ENCODE results near the gene TCEANC. TPM values are rescaled to one million over a fixed set of nuclear protein-coding genes. Genes with fewer than 3 reads are reported as not detected.

TCEANC gene, protein sequence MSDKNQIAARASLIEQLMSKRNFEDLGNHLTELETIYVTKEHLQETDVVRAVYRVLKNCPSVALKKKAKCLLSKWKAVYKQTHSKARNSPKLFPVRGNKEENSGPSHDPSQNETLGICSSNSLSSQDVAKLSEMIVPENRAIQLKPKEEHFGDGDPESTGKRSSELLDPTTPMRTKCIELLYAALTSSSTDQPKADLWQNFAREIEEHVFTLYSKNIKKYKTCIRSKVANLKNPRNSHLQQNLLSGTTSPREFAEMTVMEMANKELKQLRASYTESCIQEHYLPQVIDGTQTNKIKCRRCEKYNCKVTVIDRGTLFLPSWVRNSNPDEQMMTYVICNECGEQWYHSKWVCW
- 1 to 10 TPM; 1.3 to 1.4 TPM for total RNA-seq

DNA sequence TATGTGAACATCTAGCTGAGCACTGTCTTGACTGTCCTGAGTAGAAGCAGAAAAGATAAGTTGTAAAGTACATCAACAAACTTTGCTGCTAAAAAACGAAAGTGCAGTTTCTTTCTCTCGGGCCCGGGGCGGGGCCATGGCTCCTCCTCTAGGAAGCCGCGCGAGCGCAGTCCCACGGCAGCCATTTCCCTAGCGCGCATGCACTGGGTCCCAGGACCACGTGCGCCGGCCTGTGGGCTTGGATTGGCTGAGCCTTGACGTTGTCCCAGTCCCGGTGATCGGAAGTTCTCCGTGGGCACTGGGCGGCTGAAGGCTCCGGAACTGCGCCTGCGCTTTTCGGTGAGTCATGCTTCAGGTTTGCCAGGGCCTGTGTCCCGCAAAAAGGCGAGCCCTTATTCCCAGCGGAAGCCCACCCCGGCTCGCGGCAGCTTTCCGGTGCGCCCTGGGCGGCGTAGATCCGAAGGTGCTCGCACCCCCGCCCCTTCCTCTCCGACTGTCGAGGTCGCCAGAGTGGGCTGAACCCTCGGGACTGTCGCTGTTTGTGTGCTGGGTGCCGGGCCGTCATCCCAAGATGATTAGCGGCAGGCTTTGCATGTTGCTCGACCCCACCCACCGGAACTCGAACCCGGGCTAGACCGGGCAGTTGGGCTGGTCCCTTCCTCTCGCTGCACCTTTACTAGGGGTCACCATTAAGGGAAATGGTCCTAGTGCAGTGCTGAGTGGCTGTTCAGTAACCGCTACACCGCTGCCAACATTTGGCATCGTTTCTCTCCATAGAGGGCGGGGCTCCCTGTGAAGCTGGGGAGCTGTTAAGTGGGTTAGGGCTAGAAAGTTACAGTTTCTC lies at the start of gene TCEANC:
Gene TCEANC, plus strand, starts transcription at position 292 of the 844 bp plus-strand sequence. CDS start 9,368 bp downstream, outside the sequence.
- Mint-ChIP-seq H3K36me3 (ENCODE audit: low read depth) (no peaks in the 10 kb centered on the region), H3K4me1 (ENCODE audit: low read depth) (peaks cover 24% of the 10 kb centered on the region), H3K27ac (peak within 1 kb of the TSS; percentile 90), H3K9me3 (no peaks in the 10 kb centered on the region), H3K27me3 (no peaks in the 10 kb centered on the region), H3K4me3 (peak within 1 kb of the TSS; percentile 80)
- intact Hi-C loops (cut with micrococcal nuclease): loop anchor here (5.0 to 10.0 kb wide), 2 partner anchors 82 to 379 kb away; partner anchors contain the start of genes OFD1 and TRAPPC2
- ATAC-seq (peak; percentile 95), DNase-seq (peak; percentile 96)
- CTCF ChIA-PET: interaction anchor here (1.6 kb wide), 1 partner anchor 94 kb away, joined by 3 read pairs; no protein-coding TSS in a partner anchor
- TF ChIP-seq, protein P1, sequence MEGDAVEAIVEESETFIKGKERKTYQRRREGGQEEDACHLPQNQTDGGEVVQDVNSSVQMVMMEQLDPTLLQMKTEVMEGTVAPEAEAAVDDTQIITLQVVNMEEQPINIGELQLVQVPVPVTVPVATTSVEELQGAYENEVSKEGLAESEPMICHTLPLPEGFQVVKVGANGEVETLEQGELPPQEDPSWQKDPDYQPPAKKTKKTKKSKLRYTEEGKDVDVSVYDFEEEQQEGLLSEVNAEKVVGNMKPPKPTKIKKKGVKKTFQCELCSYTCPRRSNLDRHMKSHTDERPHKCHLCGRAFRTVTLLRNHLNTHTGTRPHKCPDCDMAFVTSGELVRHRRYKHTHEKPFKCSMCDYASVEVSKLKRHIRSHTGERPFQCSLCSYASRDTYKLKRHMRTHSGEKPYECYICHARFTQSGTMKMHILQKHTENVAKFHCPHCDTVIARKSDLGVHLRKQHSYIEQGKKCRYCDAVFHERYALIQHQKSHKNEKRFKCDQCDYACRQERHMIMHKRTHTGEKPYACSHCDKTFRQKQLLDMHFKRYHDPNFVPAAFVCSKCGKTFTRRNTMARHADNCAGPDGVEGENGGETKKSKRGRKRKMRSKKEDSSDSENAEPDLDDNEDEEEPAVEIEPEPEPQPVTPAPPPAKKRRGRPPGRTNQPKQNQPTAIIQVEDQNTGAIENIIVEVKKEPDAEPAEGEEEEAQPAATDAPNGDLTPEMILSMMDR (IDR thresholded peaks at IDR 0.05): no peak
- POLR2A ChIA-PET: interaction anchor here (0.9 to 2.0 kb wide), 4 partner anchors 16 to 376 kb away, joined by 4 to 5 read pairs (median 4); partner anchors contain the start of gene GEMIN8

DNA sequence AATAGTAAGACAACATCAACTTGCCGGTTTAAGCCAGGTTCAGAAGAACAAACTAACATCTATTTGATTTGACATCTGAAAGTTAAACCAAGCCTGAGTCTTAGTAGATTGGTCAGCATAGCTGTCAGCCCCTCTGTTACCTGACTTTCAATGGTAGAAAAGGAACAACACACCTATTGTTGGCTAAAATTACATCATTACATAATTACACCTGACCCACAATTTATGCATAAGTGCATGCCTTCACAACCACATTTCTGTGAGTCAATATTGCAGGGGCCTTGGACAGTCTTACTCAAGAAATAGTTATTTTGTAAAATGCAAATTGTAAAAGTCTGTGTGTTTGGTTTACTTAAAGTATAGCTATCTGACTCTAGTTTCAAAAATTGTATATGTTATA lies 47.3 kb upstream of the TCEANC start:
- no peaks in the 10 kb centered on the region for H3K27me3 Mint-ChIP-seq
- ChIA-PET POLR2A (no interaction called here), CTCF (interaction anchor here (1.2 kb wide), 1 partner anchor 40 kb away, joined by 3 read pairs; no protein-coding TSS in a partner anchor)
- ATAC-seq: no peak
- H3K27ac Mint-ChIP-seq: no peak overlapping the region
- TF ChIP-seq, protein P1 (IDR thresholded peaks at IDR 0.05): no peak
- H3K4me1 Mint-ChIP-seq (ENCODE audit: low read depth): no peaks in the 10 kb centered on the region
- H3K4me3 Mint-ChIP-seq: no peak overlapping the region
- H3K36me3 Mint-ChIP-seq (ENCODE audit: low read depth): no peaks in the 10 kb centered on the region
- intact Hi-C loops (cut with micrococcal nuclease): no loop called here
- no peak for DNase-seq
- H3K9me3 Mint-ChIP-seq: no peaks in the 10 kb centered on the region

DNA sequence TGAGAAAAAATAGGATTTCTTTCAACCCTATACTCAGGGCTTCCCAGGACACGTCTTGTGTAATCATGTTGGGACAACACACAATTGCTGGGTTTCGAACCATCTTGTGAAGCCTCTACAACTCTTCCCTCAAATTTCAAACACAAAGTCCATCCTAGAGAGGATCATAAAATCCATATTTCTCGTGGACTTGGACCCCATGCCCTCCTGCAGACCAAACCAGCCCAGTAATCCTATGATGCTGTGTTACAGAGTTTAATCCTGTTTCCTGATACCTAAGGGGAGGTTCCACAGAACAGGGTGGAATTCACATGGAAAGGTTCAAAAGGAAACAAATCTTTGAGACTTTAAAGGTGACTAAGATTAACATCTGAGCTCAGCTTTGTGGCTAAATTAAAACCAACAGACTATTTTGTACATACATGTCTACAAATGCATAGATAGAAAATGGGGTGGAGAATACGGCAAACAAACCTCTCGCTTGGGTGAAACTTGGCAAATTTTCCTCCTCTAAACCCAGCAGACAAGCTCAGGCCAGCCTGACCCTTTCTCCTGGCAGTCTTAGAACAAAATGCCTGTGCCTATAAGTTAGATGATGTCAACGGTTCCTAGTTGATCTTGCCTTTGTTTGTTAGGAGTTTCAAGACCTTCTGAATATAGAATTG lies 45.5 kb upstream of the TCEANC start:
- Mint-ChIP-seq H3K27me3 (no peaks in the 10 kb centered on the region), H3K27ac (no peak overlapping the region), H3K9me3 (no peaks in the 10 kb centered on the region), H3K4me1 (ENCODE audit: low read depth) (no peaks in the 10 kb centered on the region), H3K36me3 (ENCODE audit: low read depth) (no peaks in the 10 kb centered on the region), H3K4me3 (no peak overlapping the region)
- intact Hi-C loops (cut with micrococcal nuclease): no loop called here
- ATAC-seq (no peak), DNase-seq (no peak)
- ChIA-PET CTCF (no interaction called here), POLR2A (no interaction called here)
- TF ChIP-seq, protein P1 (IDR thresholded peaks at IDR 0.05): no peak

DNA sequence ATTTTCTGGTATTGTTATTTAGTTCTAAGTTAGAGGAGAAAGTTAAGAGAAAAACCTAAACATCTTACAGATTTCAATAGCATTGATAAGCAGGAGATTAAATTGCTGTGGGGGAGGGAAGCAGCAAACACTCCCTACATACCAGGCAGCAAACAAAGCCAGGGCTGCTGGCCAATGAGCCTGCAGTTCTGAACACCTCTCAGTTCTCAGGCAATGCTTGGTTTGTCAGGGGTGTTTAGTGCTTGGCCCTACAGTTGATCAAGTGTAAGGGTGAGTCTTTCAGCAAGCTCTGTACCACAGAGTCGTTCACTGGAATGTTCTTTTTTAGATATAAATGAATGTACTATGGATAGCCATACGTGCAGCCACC lies 45.0 kb upstream of the TCEANC start:
- TF ChIP-seq, protein P1 (IDR thresholded peaks at IDR 0.05): no peak
- no peak for ATAC-seq
- ChIA-PET CTCF (no interaction called here), POLR2A (no interaction called here)
- intact Hi-C loops (cut with micrococcal nuclease): no loop called here
- Mint-ChIP-seq H3K27ac (no peak overlapping the region), H3K36me3 (ENCODE audit: low read depth) (no peaks in the 10 kb centered on the region), H3K4me3 (no peak overlapping the region), H3K9me3 (no peaks in the 10 kb centered on the region), H3K27me3 (no peaks in the 10 kb centered on the region), H3K4me1 (ENCODE audit: low read depth) (no peaks in the 10 kb centered on the region)
- no peak for DNase-seq

Data from activated CD8-positive, alpha-beta T cell treated with anti-CD3 and anti-CD28 coated beads for 36 hours (primary cell).